ENCODE measurements around the gene EQTN.

EQTN gene

DNA sequence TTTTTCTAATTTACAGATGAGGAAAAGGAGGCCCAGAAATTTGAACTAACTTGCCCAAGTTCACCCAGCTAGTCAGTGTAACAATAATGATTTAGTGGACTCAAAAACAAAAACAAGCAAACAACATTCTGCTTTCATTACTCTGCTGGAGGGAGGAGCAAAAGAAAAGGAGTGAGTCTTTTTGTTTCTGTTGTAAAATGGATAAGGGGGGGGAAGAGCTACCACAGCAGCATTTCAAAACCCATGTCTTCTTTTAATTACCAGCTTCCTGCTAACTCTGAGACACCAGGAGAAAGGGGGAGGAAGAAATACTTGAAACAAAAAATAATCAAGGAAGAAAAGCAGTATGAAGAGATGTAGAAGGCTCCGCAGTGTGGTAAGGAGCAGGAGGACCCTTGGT, 39.2 kb upstream of the EQTN start:
- H3K27me3 ChIP-seq: no peaks in the 10 kb centered on the region
- TF ChIP-seq, protein P1, sequence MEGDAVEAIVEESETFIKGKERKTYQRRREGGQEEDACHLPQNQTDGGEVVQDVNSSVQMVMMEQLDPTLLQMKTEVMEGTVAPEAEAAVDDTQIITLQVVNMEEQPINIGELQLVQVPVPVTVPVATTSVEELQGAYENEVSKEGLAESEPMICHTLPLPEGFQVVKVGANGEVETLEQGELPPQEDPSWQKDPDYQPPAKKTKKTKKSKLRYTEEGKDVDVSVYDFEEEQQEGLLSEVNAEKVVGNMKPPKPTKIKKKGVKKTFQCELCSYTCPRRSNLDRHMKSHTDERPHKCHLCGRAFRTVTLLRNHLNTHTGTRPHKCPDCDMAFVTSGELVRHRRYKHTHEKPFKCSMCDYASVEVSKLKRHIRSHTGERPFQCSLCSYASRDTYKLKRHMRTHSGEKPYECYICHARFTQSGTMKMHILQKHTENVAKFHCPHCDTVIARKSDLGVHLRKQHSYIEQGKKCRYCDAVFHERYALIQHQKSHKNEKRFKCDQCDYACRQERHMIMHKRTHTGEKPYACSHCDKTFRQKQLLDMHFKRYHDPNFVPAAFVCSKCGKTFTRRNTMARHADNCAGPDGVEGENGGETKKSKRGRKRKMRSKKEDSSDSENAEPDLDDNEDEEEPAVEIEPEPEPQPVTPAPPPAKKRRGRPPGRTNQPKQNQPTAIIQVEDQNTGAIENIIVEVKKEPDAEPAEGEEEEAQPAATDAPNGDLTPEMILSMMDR (IDR thresholded peaks at IDR 0.05): no peak
- H3K27ac ChIP-seq: no peak overlapping the region

DNA sequence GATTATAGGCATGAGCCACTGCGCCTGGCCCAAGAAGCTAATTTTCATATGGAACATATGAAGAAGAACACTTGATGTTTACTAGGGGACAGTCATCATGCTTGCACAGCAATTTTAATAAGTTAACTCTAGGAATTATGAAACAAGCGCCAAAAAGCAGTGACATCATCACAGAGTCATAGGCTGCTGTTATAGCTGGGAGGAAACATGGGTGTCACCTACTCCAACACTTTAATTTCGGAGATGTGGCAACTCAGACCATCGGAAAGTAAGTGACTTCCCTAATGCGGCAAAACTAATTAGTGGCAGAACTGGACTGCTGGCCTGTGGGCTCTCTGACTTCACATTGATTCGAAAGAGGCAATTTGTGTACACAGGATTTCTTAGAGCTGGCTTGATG, 38.1 kb upstream of the EQTN start:
- Histone ChIP-seq H3K27ac (no peak overlapping the region), H3K27me3 (no peaks in the 10 kb centered on the region), H3K36me3 (no peaks in the 10 kb centered on the region), H3K4me1 (ENCODE audit: control insufficient read depth in 1 of 2, insufficient read depth in 1 of 2, low read depth in 1 of 2, low read length in 1 of 2) (no peaks in the 10 kb centered on the region), H3K9me3 (no peaks in the 10 kb centered on the region), H3K4me3 (ENCODE audit: low read depth in 1 of 2, low read length in 1 of 2) (no peak overlapping the region)
- TF ChIP-seq, protein P1 (IDR thresholded peaks at IDR 0.05): no peak

More for the DNA sequence above, 39.2 kb upstream of the EQTN start:
- Histone ChIP-seq H3K36me3 (no peaks in the 10 kb centered on the region), H3K9me3 (no peaks in the 10 kb centered on the region), H3K4me3 (ENCODE audit: low read depth in 1 of 2, low read length in 1 of 2) (no peak overlapping the region), H3K4me1 (ENCODE audit: control insufficient read depth in 1 of 2, insufficient read depth in 1 of 2, low read depth in 1 of 2, low read length in 1 of 2) (no peaks in the 10 kb centered on the region)

DNA sequence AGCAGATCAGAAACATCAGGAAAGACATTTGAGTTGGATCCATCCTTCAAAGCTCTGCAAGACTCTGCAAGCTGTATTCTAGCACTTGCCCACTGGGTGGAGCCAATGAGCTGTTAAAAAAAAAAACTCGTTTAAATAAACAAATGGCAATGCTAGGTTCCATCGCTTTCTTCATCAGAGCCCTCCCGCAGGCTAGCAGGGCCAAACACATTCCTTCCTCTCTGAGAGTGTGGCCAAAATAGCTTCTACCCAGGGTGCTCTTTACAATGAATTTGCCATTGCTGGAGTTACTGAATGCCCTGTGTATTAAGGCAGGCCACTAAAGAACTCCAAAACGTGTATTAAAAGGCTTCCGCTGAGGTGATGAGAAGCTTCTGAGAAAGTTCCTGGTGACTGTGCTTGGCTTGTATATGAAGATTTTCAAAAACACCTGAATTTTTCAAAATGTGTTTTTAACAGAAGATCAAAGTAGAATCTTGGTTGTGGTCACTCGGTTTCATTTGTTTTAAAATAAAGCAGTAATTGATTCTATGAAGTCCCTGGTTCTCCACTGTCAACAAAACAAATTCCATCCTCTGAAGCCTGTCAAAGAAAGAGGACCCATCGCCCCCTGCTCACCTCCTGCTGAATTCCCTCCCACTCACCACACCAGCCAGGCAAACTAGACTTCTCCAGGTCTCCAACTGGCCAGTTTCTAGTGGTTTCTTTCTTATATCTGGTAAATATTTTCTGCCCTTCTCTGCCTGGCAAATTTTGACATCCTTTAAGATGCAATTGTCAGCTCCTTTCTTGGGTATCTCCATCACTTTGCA, 36.5 kb upstream of the EQTN start:
- Histone ChIP-seq H3K27me3 (no peaks in the 10 kb centered on the region), H3K27ac (no peak overlapping the region), H3K36me3 (no peaks in the 10 kb centered on the region), H3K4me3 (ENCODE audit: low read depth in 1 of 2, low read length in 1 of 2) (no peak overlapping the region), H3K4me1 (ENCODE audit: control insufficient read depth in 1 of 2, insufficient read depth in 1 of 2, low read depth in 1 of 2, low read length in 1 of 2) (no peaks in the 10 kb centered on the region), H3K9me3 (no peaks in the 10 kb centered on the region)
- TF ChIP-seq, protein P1 (IDR thresholded peaks at IDR 0.05): peak; percentile 73

DNA sequence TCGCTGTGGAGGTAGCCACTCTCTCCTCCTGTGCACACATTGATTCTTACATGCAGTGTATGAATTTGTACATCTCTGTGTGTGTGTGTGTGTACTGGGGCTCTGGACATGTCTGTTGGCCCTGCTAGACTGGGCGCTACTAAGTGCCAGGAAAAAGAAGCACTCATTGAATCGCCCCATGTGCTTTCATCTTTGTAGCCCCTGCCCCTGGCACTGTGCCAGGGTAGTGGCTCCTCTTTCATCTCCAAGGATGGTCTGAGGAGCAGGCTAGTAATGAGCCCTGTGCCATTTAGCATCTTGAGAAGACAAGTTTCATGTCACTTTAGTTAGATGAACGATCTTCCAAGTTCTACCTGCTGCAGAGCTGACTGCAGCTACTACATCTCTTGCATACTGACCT, 34.4 kb upstream of the EQTN start:
- Histone ChIP-seq H3K4me3 (ENCODE audit: low read depth in 1 of 2, low read length in 1 of 2) (no peak overlapping the region), H3K27ac (no peak overlapping the region), H3K27me3 (no peaks in the 10 kb centered on the region), H3K4me1 (ENCODE audit: control insufficient read depth in 1 of 2, insufficient read depth in 1 of 2, low read depth in 1 of 2, low read length in 1 of 2) (no peaks in the 10 kb centered on the region), H3K9me3 (no peaks in the 10 kb centered on the region), H3K36me3 (no peaks in the 10 kb centered on the region)
- TF ChIP-seq, protein P1 (IDR thresholded peaks at IDR 0.05): no peak

DNA sequence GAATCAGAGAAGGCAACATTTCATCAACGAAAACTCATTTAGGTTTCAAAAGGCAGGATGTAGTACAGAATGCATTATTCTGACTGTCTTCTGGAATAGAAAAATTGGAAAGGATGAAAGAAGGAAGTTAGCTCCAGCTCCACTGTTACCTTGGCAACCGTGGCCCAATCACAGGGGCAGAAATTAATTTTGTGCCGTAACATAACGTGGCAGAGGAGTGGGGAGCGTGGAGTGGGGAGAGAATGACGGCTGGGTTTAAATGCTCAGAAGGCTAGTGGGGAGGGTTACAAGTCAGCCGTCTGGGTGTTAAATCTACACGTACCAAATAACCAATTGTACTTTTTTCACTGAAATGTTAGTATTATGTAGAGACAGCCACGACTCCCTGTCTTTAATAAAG, 32.3 kb upstream of the EQTN start:
- no peaks in the 10 kb centered on the region for H3K9me3 ChIP-seq
- no peak overlapping the region for H3K27ac ChIP-seq
- H3K4me3 ChIP-seq (ENCODE audit: low read depth in 1 of 2, low read length in 1 of 2): no peak overlapping the region
- TF ChIP-seq, protein P1 (IDR thresholded peaks at IDR 0.05): no peak
- no peaks in the 10 kb centered on the region for H3K27me3 ChIP-seq
- H3K36me3 ChIP-seq: no peaks in the 10 kb centered on the region
- H3K4me1 ChIP-seq (ENCODE audit: control insufficient read depth in 1 of 2, insufficient read depth in 1 of 2, low read depth in 1 of 2, low read length in 1 of 2): no peaks in the 10 kb centered on the region

Data from neutrophil (primary cell).